HG02885 (cell line): Measurements from ENCODE around the gene SEC62.
A peak's percentile ranks its signal among the peaks of the same experiment; 100 is the strongest.

Experiments
- ATAC-seq: cut with Tn5 transposase; IDR thresholded peaks from one replicate; pipeline ENCODE4 v1.9.1; 2021; ENCODE audit warnings: mild to moderate bottlenecking; ENCODE audit not compliant: unreplicated experiment, poor library complexity

SEC62 gene

GRCh38 chr3:169965562-169966427 lies 812 bp upstream of the SEC62 start:
- ATAC-seq: no peak

GRCh38 chr3:169966951-169967915 lies 626 bp downstream of the SEC62 start:
- peak; percentile 44 for ATAC-seq

GRCh38 chr3:169968224-169968885 lies 1.7 kb downstream of the SEC62 start:
- no peak for ATAC-seq

- no peak for ATAC-seq
These were observed 2.8 kb downstream of the SEC62 start for GRCh38 chr3:169969174-169970095.

GRCh38 chr3:169970847-169971246 lies 4.2 kb downstream of the SEC62 start:
- no peak for ATAC-seq

GRCh38 chr3:169971522-169971921 lies 4.9 kb downstream of the SEC62 start:
- ATAC-seq: no peak

GRCh38 chr3:169980055-169980454 lies 13.4 kb downstream of the SEC62 start:
- no peak for ATAC-seq

GRCh38 chr3:169984292-169984691 lies 17.7 kb downstream of the SEC62 start:
- ATAC-seq: no peak

- no peak for ATAC-seq
These were observed 23.8 kb downstream of the SEC62 start for GRCh38 chr3:169990431-169990830.

GRCh38 chr3:169992156-169992555 lies 25.5 kb downstream of the SEC62 start:
- ATAC-seq: no peak

GRCh38 chr3:169992781-169993180 lies 26.2 kb downstream of the SEC62 start:
- no peak for ATAC-seq

GRCh38 chr3:169993761-169994160 lies 27.2 kb downstream of the SEC62 start:
- ATAC-seq: no peak

- ATAC-seq: no peak
These were observed 29.5 kb downstream of the SEC62 start for GRCh38 chr3:169996063-169996462.

GRCh38 chr3:169998668-169999131 lies 32.1 kb downstream of the SEC62 start:
- ATAC-seq: peak; percentile 21

- ATAC-seq: peak; percentile 97
These were observed 32.8 kb downstream of the SEC62 start for GRCh38 chr3:169999433-169999832.

GRCh38 chr3:170000051-170000450 lies 33.4 kb downstream of the SEC62 start:
- ATAC-seq: no peak

GRCh38 chr3:170002231-170002630 lies 35.6 kb downstream of the SEC62 start:
- ATAC-seq: no peak

- ATAC-seq: no peak
These were observed 36.3 kb downstream of the SEC62 start for GRCh38 chr3:170002879-170003278.

- ATAC-seq: no peak
These were observed 37.3 kb downstream of the SEC62 start for GRCh38 chr3:170003881-170004356.
